Thymus (tissue), 11 donors: ENCODE measurements around the gene USP26. TPM values are rescaled to one million over a fixed set of nuclear protein-coding genes. Genes with fewer than 3 reads are reported as not detected.
"Not testable (repeated sequence)": the region's sequence is repeated elsewhere in the genome, so short reads cannot be mapped to it uniquely, and the experiment has no call there.

Experiments
- DNase-seq, 9 donors: peaks; one replicate each; pipeline ENCODE4 v3.0.0-alpha.2; 2013; ENCODE audit warnings: low spot score in 9 of 9, low read depth in 6 of 9, missing footprints in 1 of 9
- H3K27ac ChIP-seq, 2 donors: one replicate each; pipeline ENCODE4 v1.5.1; 2013; ENCODE audit warnings: control low read depth in 1 of 2, low read depth in 1 of 2, low read length in 1 of 2, mild to moderate bottlenecking in 1 of 2, moderate library complexity in 1 of 2
- H3K27me3 ChIP-seq, 2 donors: one replicate each; pipeline ENCODE4 v1.5.1; 2013; ENCODE audit warnings: low read length in 1 of 2; ENCODE audit not compliant: control insufficient read depth in 2 of 2, insufficient read depth in 1 of 2
- H3K36me3 ChIP-seq, 2 donors: one replicate each; pipeline ENCODE4 v1.5.1; 2013; ENCODE audit warnings: low read length in 1 of 2, mild to moderate bottlenecking in 1 of 2, moderate library complexity in 1 of 2; ENCODE audit not compliant: control insufficient read depth in 2 of 2, insufficient read depth in 2 of 2
- H3K4me1 ChIP-seq, 2 donors: one replicate each; pipeline ENCODE4 v1.5.1; 2013; ENCODE audit warnings: low read length in 2 of 2; ENCODE audit not compliant: control insufficient read depth in 2 of 2, insufficient read depth in 2 of 2
- H3K4me3 ChIP-seq, 2 donors: one replicate each; pipeline ENCODE4 v1.5.1; 2013; ENCODE audit warnings: low read length in 2 of 2, control low read depth in 1 of 2, mild to moderate bottlenecking in 1 of 2
- H3K9me3 ChIP-seq, 2 donors: one replicate each; pipeline ENCODE4 v1.5.1; 2013; ENCODE audit warnings: low read length in 1 of 2, mild to moderate bottlenecking in 1 of 2; ENCODE audit not compliant: control insufficient read depth in 2 of 2, insufficient read depth in 1 of 2
- WGBS: extraction: QIAGEN DNeasy Blood & Tissue Kit; methylation state at CpG from one replicate; pipeline ENCODE4 v1.1.7; 2013; 5-methylcytosine and 5-hydroxymethylcytosine counted together
- polyA plus RNA-seq: library from polyadenylated mRNA; stranded (reverse); fragments of 200-250 nt; gene quantifications from one replicate; pipeline ENCODE4 v1.2.3, GENCODE V29; 2013
- total RNA-seq: library from RNA; stranded (reverse); fragments of 120-200 nt; gene quantifications from one replicate; pipeline ENCODE4 v1.2.4, GENCODE V29; 2013
- donor health status: healthy.

USP26 gene
- total and polyA plus RNA-seq, 2 donors, result 0.02 to 0.05 TPM

DNA sequence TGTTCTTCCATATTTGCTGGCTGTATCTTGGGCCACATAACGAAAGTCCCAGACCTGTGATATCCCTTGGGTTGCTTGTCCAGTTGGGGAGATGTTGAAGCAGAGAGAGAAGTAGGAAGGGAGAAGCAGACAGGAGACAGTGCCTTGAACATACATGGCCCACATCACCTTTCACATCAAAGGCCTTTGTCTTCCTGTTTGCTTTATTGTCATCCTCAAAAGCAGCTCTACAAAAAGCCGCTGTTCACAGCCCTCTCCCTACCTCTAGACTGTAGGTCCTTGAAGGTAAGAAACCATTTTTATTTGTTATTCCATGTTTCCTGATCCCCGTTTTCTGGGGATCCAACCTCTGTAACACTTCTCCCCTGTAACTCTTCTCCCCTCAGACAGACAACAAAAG lies 14.9 kb downstream of the USP26 start:
- Histone ChIP-seq H3K4me1 (no peaks in the 10 kb centered on the region), H3K4me3 (no peak overlapping the region), H3K36me3 (no peaks in the 10 kb centered on the region), H3K27me3 (no peaks in the 10 kb centered on the region), H3K9me3 (no peaks in the 10 kb centered on the region), H3K27ac (no peak overlapping the region)
- WGBS, result 90% methylated on average over 3 of the region's 3 CpGs
- peak in 1 of 9 donors; percentile 6 for DNase-seq

DNA sequence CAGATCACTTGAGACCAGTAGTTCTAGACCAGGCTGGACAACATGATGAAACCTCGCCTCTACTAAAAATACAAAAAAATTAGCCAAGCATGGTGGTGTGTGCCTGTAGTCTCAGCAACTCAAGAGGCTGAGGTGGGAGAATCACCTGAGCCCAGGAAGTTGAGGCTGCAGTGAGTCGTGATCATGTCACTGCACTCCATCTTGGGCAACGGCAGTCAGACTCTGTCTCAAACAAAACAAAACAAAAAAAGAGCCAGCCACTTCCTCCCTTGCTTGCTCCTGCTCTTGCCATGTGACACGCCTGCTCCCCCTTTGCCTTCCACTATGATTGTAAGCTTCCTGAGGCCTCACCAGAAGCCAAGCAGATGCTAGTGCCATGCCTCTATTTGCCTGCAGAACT lies 19.1 kb downstream of the USP26 start:
- H3K4me1 ChIP-seq, H3K9me3 ChIP-seq, DNase-seq, H3K27ac ChIP-seq, H3K4me3 ChIP-seq, H3K27me3 ChIP-seq, H3K36me3 ChIP-seq: not testable (repeated sequence)
- WGBS, result 89% methylated on average over 4 of the region's 4 CpGs

DNA sequence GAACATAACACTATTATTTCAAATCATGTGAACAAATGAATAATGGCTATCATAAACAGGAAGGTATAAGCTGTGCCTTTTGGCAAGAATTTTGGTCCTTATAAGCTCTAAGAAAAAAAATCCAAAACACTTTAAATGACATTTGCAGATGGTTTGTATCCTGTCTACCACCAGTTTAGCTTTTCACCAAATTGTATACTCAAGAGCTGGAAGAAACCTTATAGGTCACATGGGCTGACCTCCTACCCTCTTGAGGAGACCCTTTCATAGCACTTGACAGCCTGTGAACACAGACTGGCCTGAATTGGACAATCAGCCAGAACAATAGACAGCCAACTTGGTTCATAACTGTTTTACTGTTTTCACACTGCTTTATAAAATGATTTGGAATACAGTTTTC lies 24.3 kb downstream of the USP26 start:
- Histone ChIP-seq H3K27ac (no peak overlapping the region), H3K27me3 (no peaks in the 10 kb centered on the region), H3K4me3 (no peak overlapping the region), H3K4me1 (no peaks in the 10 kb centered on the region), H3K9me3 (no peaks in the 10 kb centered on the region), H3K36me3 (no peaks in the 10 kb centered on the region)
- DNase-seq, result no peak

DNA sequence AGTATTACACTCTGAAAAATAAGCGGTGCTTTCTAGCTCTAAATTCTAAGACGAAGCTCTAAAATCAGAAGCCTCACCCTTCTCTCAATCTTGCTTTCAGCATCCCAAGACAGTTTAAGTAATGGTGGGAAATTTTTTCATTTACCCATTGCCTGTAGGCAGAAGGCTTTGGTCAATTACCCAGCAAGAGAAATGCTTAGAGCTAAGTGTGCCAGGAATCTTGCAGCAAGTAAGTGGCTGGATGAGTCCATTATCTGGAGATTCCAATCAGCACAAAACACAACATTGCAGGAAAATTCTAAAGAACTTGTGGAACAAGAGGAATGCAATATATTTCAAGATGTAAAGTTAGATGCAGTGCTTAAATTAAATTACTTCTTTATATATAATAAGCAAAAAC lies 28.4 kb downstream of the USP26 start:
- no peaks in the 10 kb centered on the region for H3K9me3 ChIP-seq
- H3K36me3 ChIP-seq, result no peaks in the 10 kb centered on the region
- no peaks in the 10 kb centered on the region for H3K4me1 ChIP-seq
- no peaks in the 10 kb centered on the region for H3K27me3 ChIP-seq
- no peak overlapping the region for H3K4me3 ChIP-seq
- DNase-seq, result no peak
- no peak overlapping the region for H3K27ac ChIP-seq
- WGBS, result 96% methylated on average over 2 of the region's 2 CpGs

DNA sequence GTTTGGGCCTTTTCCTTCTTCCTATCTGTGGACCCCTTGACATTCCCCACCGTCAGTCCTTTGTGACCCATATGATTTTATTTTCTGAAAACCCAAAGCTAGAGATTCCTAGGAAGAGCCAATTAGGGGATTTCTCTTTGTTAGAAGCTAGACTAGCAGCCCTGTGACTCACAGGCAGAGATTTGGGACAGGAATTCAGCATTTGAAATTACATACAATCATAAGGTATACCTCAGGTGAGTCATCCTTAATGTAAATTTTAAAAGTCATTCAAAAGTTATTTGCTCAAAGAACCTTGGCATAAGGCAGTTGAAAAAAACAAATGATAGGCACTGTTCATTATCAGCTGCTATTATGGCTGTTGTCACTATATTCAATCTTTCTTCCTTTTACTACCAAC lies 40.6 kb downstream of the USP26 start:
- 95% methylated on average over 1 of the region's 1 CpG for whole genome bisulfite sequencing
- Histone ChIP-seq H3K4me1 (no peaks in the 10 kb centered on the region), H3K9me3 (no peaks in the 10 kb centered on the region), H3K4me3 (no peak overlapping the region), H3K27ac (no peak overlapping the region), H3K27me3 (no peaks in the 10 kb centered on the region), H3K36me3 (no peaks in the 10 kb centered on the region)
- no peak for DNase-seq

DNA sequence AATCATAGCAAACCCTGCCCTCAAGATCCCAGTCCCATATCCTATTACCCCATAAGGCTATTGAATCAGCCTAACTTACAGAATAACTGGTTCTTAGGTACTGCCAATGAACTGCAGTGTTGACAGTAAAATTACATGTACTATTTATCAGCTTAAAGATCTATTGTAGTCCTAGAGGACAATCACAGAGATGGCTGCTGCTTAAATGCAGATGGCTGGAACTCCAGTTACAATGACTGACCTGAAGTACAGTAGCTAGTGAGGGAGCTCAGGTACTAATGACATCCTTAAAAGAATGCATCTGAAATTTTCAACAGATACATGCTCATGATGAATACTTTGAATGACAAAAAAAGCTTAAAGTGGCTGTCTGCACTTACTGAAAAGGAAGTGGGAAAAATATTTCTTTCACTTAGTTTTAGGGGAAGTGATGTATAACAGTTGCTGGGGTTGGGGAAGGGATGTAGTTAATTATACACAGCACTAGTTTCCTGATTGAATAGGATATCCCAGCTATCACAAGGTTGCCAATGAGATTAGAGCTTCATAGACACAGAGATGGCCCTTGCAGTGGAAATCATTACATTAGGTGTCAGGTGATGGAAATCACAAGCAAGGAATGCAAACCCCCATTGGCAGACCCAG lies 42.0 kb downstream of the USP26 start:
- no peak overlapping the region for H3K27ac ChIP-seq
- H3K27me3 ChIP-seq, result no peaks in the 10 kb centered on the region
- no peaks in the 10 kb centered on the region for H3K36me3 ChIP-seq
- no peak overlapping the region for H3K4me3 ChIP-seq
- H3K9me3 ChIP-seq, result no peaks in the 10 kb centered on the region
- H3K4me1 ChIP-seq, result no peaks in the 10 kb centered on the region
- no peak for DNase-seq

DNA sequence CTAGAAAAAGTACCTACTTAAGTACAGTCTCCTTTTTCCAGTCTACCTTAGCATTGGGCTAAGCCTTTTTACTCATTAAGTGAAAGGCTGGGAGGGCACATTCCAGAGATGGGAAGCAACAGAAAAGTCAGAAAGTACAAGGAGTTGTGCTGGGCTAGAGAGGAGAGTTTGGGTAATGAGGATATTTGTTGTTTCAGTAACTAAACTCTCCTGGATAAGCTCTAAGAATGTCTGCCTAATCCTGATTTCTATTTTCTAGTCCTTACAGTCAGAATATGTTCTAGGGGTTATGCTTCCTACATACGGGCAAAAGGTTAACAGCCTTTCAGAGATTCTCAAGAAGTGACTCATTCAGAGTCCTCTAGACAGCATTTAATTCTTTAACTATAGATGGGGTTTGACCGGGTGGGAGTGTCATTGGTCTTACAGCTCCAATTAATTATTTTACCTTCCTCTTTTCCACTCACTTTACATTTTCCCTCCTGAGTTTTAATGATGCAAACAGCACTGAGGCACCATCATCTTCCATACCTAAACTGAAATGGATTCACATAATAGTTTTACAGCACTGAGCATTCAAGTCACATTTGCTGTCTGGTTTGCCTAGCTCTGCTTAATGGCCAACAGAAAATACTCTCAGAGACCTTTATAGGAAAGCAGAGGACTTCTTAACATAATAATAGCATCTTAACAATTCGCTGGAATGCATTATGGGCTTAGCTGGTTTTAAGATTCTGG lies 42.9 kb downstream of the USP26 start:
- H3K4me3 ChIP-seq, result no peak overlapping the region
- H3K36me3 ChIP-seq, result no peaks in the 10 kb centered on the region
- DNase-seq, result no peak
- no peak overlapping the region for H3K27ac ChIP-seq
- no peaks in the 10 kb centered on the region for H3K9me3 ChIP-seq
- H3K4me1 ChIP-seq, result no peaks in the 10 kb centered on the region
- WGBS, result 92% methylated on average over 3 of the region's 3 CpGs
- no peaks in the 10 kb centered on the region for H3K27me3 ChIP-seq

DNA sequence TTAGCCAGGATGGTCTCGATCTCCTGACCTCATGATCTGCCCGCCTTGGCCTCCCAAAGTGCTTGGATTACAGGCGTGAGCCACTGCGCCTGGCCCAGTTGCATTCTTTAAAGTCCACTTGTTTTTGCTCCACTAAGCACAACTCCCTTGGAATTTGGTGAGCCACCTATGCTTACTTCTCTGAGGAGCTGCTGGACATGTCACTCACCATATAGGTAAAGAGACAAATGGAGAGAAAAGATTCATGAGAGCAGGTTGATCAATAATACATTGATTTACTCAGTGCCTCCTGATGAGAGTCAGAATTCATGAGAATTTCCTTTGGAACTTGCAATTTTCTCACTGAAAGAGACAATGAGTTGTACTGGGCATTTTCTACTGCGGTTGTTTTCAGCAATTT lies 48.2 kb downstream of the USP26 start:
- WGBS, result 99% methylated on average over 5 of the region's 5 CpGs
- Histone ChIP-seq H3K9me3 (no peaks in the 10 kb centered on the region), H3K4me3 (no peak overlapping the region), H3K27me3 (no peaks in the 10 kb centered on the region), H3K27ac (no peak overlapping the region), H3K4me1 (no peaks in the 10 kb centered on the region), H3K36me3 (no peaks in the 10 kb centered on the region)
- DNase-seq, result no peak

DNA sequence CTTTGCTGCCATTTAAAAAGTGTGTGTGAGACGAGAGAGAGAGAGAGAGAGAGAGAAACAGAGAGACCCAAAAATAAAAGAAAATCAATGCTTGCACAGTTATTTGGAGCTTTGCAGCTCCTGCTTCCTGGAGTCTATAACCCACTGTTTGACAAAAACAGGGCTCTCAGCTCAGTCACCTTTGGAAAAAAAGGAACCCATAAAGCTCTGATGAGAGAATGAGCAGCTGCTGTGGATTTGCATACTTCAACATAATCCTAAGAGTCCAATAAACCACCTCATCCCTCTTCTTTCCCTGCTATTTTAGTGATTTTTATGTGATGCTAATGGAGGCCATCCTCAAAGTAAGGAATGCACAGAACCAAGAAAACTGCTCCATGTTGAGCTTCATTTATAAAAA lies 50.3 kb downstream of the USP26 start:
- no peaks in the 10 kb centered on the region for H3K4me1 ChIP-seq
- WGBS, result 89% methylated on average over 1 of the region's 1 CpG
- H3K9me3 ChIP-seq, result no peaks in the 10 kb centered on the region
- H3K4me3 ChIP-seq, result no peak overlapping the region
- H3K27ac ChIP-seq, result no peak overlapping the region
- DNase-seq, result no peak
- H3K36me3 ChIP-seq, result no peaks in the 10 kb centered on the region
- H3K27me3 ChIP-seq, result no peaks in the 10 kb centered on the region
